ENCODE measurements around the gene FBXL15.

Gene FBXL15

GRCh38 chr10:102419269-102420180 lies 1.1 kb upstream of the FBXL15 start:
- Histone ChIP-seq H3K9ac (ENCODE audit: insufficient read length) (no peak overlapping the region), H3K27ac (no peak overlapping the region), H3K4me3 (peak overlapping the region; percentile 90), H3K36me3 (ENCODE audit: insufficient read depth, low read length) (no peaks in the 10 kb centered on the region), H3K9me3 (ENCODE audit: low read depth, low read length) (no peaks in the 10 kb centered on the region)
- no peak for TF ChIP-seq POLR2AphosphoS5 (IDR thresholded peaks at IDR 0.05; ENCODE audit: borderline replicate concordance, low read depth, low read length)
- TF ChIP-seq EZH2 (IDR thresholded peaks at IDR 0.05), result no peak
- TF ChIP-seq FOXP2 (optimal IDR thresholded peaks at IDR 0.05; ENCODE audit: control extremely low read depth, extremely low read length, insufficient read depth), result no peak
- DNase-seq (ENCODE audit: low read depth, low spot score), result no peak

- Histone ChIP-seq H3K4me3 (peak overlapping the region; percentile 90), H3K9me3 (ENCODE audit: low read depth, low read length) (no peaks in the 10 kb centered on the region), H3K36me3 (ENCODE audit: insufficient read depth, low read length) (no peaks in the 10 kb centered on the region), H3K9ac (ENCODE audit: insufficient read length) (peak overlapping the region; percentile 60), H3K27ac (no peak overlapping the region)
- DNase-seq (ENCODE audit: low read depth, low spot score), result no peak
- no peak for TF ChIP-seq FOXP2 (optimal IDR thresholded peaks at IDR 0.05; ENCODE audit: control extremely low read depth, extremely low read length, insufficient read depth)
- no peak for TF ChIP-seq POLR2AphosphoS5 (IDR thresholded peaks at IDR 0.05; ENCODE audit: borderline replicate concordance, low read depth, low read length)
- TF ChIP-seq EZH2 (IDR thresholded peaks at IDR 0.05), result no peak
Measured at GRCh38 chr10:102420181-102420713, 389 bp upstream of the FBXL15 start.

- DNase-seq (ENCODE audit: low read depth, low spot score), result no peak
Measured at GRCh38 chr10:102421507-102421756, 796 bp downstream of the FBXL15 start.

GRCh38 chr10:102421757-102422512 lies 1.3 kb downstream of the FBXL15 start:
- DNase-seq (ENCODE audit: low read depth, low spot score), result no peak
- H3K27ac ChIP-seq, result no peak overlapping the region
- no peaks in the 10 kb centered on the region for H3K36me3 ChIP-seq (ENCODE audit: insufficient read depth, low read length)
- no peak for TF ChIP-seq POLR2AphosphoS5 (IDR thresholded peaks at IDR 0.05; ENCODE audit: borderline replicate concordance, low read depth, low read length)
- TF ChIP-seq EZH2 (IDR thresholded peaks at IDR 0.05), result no peak
- no peak for TF ChIP-seq FOXP2 (optimal IDR thresholded peaks at IDR 0.05; ENCODE audit: control extremely low read depth, extremely low read length, insufficient read depth)
- peak overlapping the region; percentile 27 for H3K9ac ChIP-seq (ENCODE audit: insufficient read length)
- peak overlapping the region; percentile 90 for H3K4me3 ChIP-seq
- no peaks in the 10 kb centered on the region for H3K9me3 ChIP-seq (ENCODE audit: low read depth, low read length)

More at GRCh38 chr10:102421507-102421756, 796 bp downstream of the FBXL15 start:
- Histone ChIP-seq H3K9me3 (ENCODE audit: low read depth, low read length) (no peaks in the 10 kb centered on the region), H3K9ac (ENCODE audit: insufficient read length) (peak overlapping the region; percentile 27), H3K27ac (no peak overlapping the region), H3K4me3 (peak overlapping the region; percentile 90), H3K36me3 (ENCODE audit: insufficient read depth, low read length) (no peaks in the 10 kb centered on the region)
- TF ChIP-seq FOXP2 (optimal IDR thresholded peaks at IDR 0.05; ENCODE audit: control extremely low read depth, extremely low read length, insufficient read depth) (no peak), EZH2 (IDR thresholded peaks at IDR 0.05) (no peak), POLR2AphosphoS5 (IDR thresholded peaks at IDR 0.05; ENCODE audit: borderline replicate concordance, low read depth, low read length) (no peak)

- no peak for DNase-seq (ENCODE audit: low read depth, low spot score)
- H3K27ac ChIP-seq, result no peak overlapping the region
- H3K9ac ChIP-seq (ENCODE audit: insufficient read length), result no peak overlapping the region
Measured at GRCh38 chr10:102422545-102423129, 2.0 kb downstream of the FBXL15 start.

GRCh38 chr10:102423372-102423968 lies 2.8 kb downstream of the FBXL15 start:
- H3K4me3 ChIP-seq, result no peak overlapping the region
- no peak overlapping the region for H3K9ac ChIP-seq (ENCODE audit: insufficient read length)
- no peaks in the 10 kb centered on the region for H3K36me3 ChIP-seq (ENCODE audit: insufficient read depth, low read length)
- H3K27ac ChIP-seq, result no peak overlapping the region
- TF ChIP-seq FOXP2 (optimal IDR thresholded peaks at IDR 0.05; ENCODE audit: control extremely low read depth, extremely low read length, insufficient read depth) (no peak), EZH2 (IDR thresholded peaks at IDR 0.05) (no peak), POLR2AphosphoS5 (IDR thresholded peaks at IDR 0.05; ENCODE audit: borderline replicate concordance, low read depth, low read length) (no peak)
- no peaks in the 10 kb centered on the region for H3K9me3 ChIP-seq (ENCODE audit: low read depth, low read length)
- no peak for DNase-seq (ENCODE audit: low read depth, low spot score)

More at GRCh38 chr10:102422545-102423129, 2.0 kb downstream of the FBXL15 start:
- H3K4me3 ChIP-seq, result no peak overlapping the region
- no peaks in the 10 kb centered on the region for H3K9me3 ChIP-seq (ENCODE audit: low read depth, low read length)
- H3K36me3 ChIP-seq (ENCODE audit: insufficient read depth, low read length), result no peaks in the 10 kb centered on the region
- TF ChIP-seq POLR2AphosphoS5 (IDR thresholded peaks at IDR 0.05; ENCODE audit: borderline replicate concordance, low read depth, low read length) (no peak; the same call in 1 of the 2 replicates), FOXP2 (optimal IDR thresholded peaks at IDR 0.05; ENCODE audit: control extremely low read depth, extremely low read length, insufficient read depth) (no peak), EZH2 (IDR thresholded peaks at IDR 0.05) (no peak)

GRCh38 chr10:102424145-102424544 lies 3.5 kb downstream of the FBXL15 start:
- H3K4me3 ChIP-seq, result no peak overlapping the region
- H3K27ac ChIP-seq, result no peak overlapping the region
- DNase-seq (ENCODE audit: low read depth, low spot score), result no peak
- H3K36me3 ChIP-seq (ENCODE audit: insufficient read depth, low read length), result no peaks in the 10 kb centered on the region
- no peak for TF ChIP-seq POLR2AphosphoS5 (IDR thresholded peaks at IDR 0.05; ENCODE audit: borderline replicate concordance, low read depth, low read length)
- no peak for TF ChIP-seq FOXP2 (optimal IDR thresholded peaks at IDR 0.05; ENCODE audit: control extremely low read depth, extremely low read length, insufficient read depth)
- no peak for TF ChIP-seq EZH2 (IDR thresholded peaks at IDR 0.05)
- H3K9ac ChIP-seq (ENCODE audit: insufficient read length), result no peak overlapping the region
- H3K9me3 ChIP-seq (ENCODE audit: low read depth, low read length), result no peaks in the 10 kb centered on the region

All from SK-N-MC (cell line).